Right renal cortex interstitium (tissue), 3 donors: ENCODE measurements around the gene FKBP6. TPM values are rescaled to one million over a fixed set of nuclear protein-coding genes. Genes with fewer than 3 reads are reported as not detected.
A peak's percentile ranks its signal among the peaks of the same experiment; 100 is the strongest.
"Not testable (repeated sequence)": the region's sequence is repeated elsewhere in the genome, so short reads cannot be mapped to it uniquely, and the experiment has no call there.

ENCODE experiments used
- DNase-seq, 3 donors: peaks; one replicate each; pipeline ENCODE4 v3.0.0-alpha.2; 2013; ENCODE audit warnings: low read depth in 3 of 3, low spot score in 2 of 3
- polyA plus RNA-seq, 3 donors: library from polyadenylated mRNA; unstranded; fragments of 120-200 nt; gene quantifications; one replicate each; pipeline ENCODE4 v1.2.1, GENCODE V29; 2013; ENCODE audit not compliant: insufficient read length in 3 of 3

Gene FKBP6
- polyA plus RNA-seq, 3 donors = 0.22 to 0.26 (median 0.25) TPM

DNA sequence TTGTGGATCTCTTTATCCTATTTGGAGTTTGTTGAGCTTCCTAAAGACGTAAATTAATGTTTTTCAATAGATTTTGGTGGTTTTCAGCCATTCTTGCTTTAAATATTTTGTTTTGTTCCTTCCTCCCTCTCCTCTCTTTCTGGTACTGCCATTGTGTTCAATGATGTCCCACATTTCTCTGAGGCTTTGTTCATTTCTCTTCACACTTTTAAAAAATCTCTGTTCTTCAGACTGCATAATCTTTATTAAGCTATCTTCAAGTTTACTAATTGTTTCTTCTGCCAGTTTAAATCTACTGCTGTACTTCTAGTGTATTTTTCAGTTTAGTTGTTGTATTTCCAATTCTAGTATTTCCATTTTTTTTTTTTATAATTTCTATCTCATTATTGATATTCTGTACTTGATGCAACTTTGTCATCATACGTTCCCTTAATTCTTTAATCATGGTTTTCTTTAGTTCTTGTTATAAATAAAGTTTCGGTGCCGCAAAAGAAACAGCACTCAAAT lies 60.0 kb downstream of the FKBP6 start:
- no peak for DNase-seq

DNA sequence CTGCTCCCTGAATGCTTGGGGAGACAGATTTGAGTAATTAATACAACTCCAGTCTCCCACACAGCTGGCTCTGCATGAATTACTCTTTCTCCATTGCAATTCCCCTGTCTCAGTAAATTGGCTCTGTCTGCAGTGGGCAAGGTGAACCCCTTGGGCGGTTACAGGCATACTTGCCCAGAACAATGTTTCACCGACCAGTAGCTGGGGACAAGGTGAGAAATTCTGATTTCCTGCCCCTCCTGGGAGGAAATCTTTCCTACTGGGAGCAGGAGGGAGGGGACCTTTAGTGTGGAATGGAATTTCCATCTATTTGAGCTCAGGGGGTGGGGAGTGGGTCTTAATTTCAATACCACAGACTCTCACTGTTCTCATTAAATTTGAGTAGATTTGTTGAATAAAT lies 63.4 kb downstream of the FKBP6 start:
- no peak for DNase-seq

DNA sequence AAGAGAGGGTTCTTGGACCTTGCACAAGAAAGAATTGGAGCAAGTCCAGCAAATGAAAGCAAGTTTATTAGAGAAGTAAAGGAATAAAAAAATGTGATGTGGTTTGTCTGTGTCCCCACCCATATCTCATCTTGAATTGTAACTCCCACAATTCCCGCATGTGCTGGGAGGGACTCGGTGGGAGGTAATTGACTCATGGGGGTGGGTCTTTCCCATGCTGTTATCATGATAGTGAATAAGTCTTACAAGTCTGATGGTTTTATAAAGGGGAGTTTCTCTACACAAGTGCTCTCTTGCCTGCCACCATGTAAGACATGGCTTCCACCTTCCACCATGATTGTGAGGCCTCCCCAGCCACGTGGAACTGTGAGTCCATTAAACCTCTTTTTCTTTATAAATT lies 66.5 kb downstream of the FKBP6 start:
- no peak for DNase-seq

DNA sequence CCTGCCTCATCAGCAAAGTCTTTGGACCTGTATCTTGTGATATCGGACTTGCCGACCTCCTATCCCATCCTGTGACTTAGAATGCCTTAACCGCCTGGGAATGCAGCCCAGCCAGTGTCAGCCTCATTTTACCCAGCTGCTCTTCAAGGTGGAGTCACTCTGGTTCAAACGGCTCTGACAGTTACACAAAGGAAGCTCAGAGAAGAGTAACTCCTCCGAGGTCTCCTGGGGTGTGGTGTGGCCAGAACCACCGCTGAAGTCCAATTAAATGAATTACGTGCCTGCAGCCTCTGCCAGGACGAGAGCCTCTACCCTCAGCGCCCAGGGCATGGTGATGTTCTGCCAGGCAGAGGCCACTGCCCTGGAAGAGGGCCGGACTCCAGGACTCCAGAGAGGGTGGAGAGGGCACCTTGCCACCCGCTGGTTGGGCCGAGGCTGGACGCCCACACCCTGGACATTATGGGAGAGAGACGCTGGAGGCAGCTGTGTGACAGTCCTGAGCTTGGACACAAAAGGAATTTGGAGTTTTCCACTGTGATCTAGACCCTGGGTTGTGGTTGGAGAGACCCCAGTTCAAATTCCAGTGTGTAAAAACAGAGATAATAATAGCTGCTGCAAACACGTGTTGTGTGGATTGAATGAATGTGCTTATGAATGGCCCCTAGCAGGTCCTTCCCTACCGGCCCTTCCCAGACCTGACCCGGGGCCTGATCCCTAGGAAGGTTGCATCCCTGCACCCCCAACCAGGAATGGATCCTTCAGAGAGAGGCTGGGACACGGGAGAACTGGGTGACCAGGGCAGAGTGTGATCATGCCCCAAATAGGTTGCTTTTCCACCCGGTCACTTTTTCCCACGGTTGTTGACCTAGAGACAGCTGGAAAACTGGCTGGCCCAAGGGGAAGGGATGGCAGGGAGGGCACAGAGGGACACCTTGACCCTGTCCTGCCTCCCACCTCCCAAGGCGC lies 67.9 kb downstream of the FKBP6 start:
- no peak for DNase-seq

DNA sequence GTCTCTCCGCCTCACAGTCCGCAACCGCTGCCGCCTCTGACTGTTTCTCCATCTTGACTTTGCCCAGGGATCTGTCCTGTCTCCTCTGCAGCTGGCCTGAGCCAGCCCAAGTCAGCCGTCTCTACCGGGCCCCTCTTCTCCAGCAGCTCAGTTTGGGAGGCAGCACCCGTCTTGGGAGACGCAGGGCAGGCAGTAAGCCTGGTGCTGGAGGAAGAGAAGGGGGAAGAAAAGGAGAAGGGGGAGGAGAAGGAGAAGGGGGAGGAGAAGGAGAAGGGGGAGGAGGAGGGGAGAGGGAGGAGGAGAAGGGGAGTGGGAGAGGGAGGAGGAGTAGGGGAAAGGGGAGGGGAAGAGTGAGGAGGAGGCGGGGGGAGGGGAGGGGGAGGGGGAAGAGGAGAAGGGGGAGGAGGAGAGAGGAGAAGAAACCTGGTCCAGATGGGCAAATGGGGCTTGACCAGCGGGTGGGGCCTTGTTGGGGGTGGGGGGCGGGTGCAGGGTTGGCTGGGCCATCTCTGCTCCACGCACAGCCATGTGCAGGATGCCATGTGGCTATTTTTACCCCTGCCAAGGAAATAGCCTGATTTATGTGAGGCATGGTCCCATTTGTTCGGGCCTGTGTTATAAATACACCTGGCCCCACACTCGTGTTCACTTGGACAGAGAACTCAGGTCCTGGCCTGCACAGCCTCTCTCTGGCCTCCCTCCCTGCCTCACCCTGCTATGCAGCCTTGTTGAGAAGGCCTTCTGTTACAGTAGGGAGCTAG lies 69.7 kb downstream of the FKBP6 start:
- DNase-seq = peak in 2 of 3 donors; percentile 32 to 39

DNA sequence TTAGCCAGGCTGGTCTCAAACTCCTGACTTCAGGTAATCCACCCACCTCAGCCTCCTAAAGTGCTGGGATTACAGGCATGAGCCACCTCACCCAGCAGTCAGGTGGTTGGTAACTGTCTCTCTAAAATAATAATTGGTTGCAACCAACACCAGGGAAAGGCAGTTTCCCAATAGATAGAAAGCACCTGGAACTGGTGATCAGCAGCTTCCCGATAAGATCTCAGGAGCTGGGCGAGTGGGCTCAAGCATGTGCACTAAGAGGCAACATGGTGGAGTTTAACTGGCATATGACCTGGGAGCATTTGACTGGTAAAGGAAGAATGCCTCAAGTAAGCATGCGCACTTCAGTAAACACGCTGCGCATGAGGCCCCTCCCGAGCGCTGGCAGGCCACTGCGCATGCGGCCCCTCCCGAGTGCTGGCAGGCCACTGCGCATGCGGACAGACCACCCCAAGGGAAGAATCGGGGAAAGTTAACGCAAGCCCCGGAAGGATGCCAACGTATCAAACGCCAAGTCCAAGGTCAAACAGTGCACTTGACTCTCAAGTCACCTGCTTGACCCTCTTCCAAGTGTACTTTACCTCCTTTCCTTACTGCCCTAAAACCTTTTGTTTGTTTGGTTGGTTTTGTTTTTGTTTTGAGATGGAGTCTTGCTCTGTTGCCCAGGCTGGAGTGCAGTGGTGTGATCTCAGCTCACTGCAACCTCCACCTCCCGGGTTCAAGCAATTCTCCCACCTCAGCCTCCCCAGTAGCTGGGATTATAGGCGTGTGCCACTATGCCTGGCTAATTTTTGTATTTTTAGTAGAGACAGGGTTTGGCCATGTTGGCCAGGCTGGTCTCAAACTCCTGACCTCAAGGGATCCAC lies 71.5 kb downstream of the FKBP6 start:
- peak in 1 of 3 donors; percentile 65 for DNase-seq

DNA sequence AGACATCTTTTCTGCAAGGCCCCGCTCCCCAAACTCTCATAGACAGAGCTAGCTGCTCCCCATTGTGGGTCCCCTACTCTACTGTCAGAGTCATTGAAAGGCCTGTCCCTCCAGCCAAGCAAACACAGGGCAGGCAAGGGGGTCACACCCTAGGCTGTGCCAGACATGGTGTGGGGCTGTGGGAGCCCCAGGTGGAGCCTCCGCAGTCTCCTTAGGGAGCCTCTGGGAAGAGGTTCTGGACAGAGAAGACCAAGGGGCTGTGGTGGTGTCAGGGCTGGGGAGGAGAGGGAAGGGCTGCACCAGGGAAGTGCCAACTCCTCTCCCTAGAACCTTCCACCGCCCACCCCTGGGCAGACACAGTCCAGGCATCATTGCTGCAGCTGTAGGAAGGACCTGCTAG lies 76.9 kb downstream of the FKBP6 start:
- not testable (repeated sequence) for DNase-seq

Other genes starting within 250 kb of the FKBP6 start
- under 1 TPM; 0.16 to 0.35 (median 0.21) TPM for gene SPDYE9, start 242.1 kb upstream of the FKBP6 start, polyA plus RNA-seq
- 10 to 100 TPM; 12.0 to 12.8 (median 12.2) TPM for gene NSUN5, start 19.3 kb upstream of the FKBP6 start, polyA plus RNA-seq
- gene TRIM50, start 79 bp upstream of the FKBP6 start, polyA plus RNA-seq = under 1 TPM; 0.15 to 0.21 (median 0.21) TPM
- gene FZD9, start 105.6 kb downstream of the FKBP6 start, polyA plus RNA-seq = under 1 TPM; 0.22 to 0.38 (median 0.37) TPM
- gene BAZ1B, start 194.1 kb downstream of the FKBP6 start, polyA plus RNA-seq = 10 to 100 TPM; 76.6 to 86.0 (median 80.5) TPM
- 10 to 100 TPM; 34.6 to 35.5 (median 34.6) TPM for gene BCL7B, start 229.5 kb downstream of the FKBP6 start, polyA plus RNA-seq